MM.1S (cell line): ENCODE results near the gene IGSF11.

Experiments
- DNase-seq: peaks from one replicate; pipeline ENCODE4 v3.0.0-alpha.2; 2015
- H2AFZ ChIP-seq: fragments of 300-600 bp; sonication (generic); 2 replicates; pipeline ENCODE4 v1.6.0; 2016; ENCODE audit warnings: antibody characterized with exemption, low read length
- H3F3A ChIP-seq: fragments of 300-600 bp; sonication (generic); 2 replicates; pipeline ENCODE4 v1.6.1; 2016; ENCODE audit warnings: mild to moderate bottlenecking, antibody characterized with exemption, low read length, moderate library complexity, mixed read lengths; ENCODE audit not compliant: insufficient read depth
- H3K27ac ChIP-seq: fragments of 300-600 bp; sonication (generic); 2 replicates; pipeline ENCODE4 v1.5.1; 2016; ENCODE audit warnings: mild to moderate bottlenecking, low read length
- H3K27me3 ChIP-seq: fragments of 300-600 bp; sonication (generic); replicated peaks from 2 replicates; pipeline ENCODE4 v1.6.0; 2016; ENCODE audit warnings: low read length; ENCODE audit not compliant: insufficient read depth
- H3K36me3 ChIP-seq: fragments of 300-600 bp; sonication (generic); replicated peaks from 2 replicates; pipeline ENCODE4 v1.6.1; 2016; ENCODE audit warnings: mild to moderate bottlenecking, low read length, mixed read lengths; ENCODE audit not compliant: insufficient read depth
- H3K4me1 ChIP-seq: fragments of 300-600 bp; sonication (generic); 2 replicates; pipeline ENCODE4 v1.6.1; 2016; ENCODE audit warnings: low read length, mixed read lengths
- H3K4me2 ChIP-seq: fragments of 300-600 bp; sonication (generic); 2 replicates; pipeline ENCODE4 v1.6.0; 2016; ENCODE audit warnings: low read depth, low read length
- H3K4me3 ChIP-seq: fragments of 300-600 bp; sonication (generic); 2 replicates; pipeline ENCODE4 v1.5.1; 2016; ENCODE audit warnings: low read length, mixed read lengths
- H3K79me2 ChIP-seq: fragments of 300-600 bp; sonication (generic); 2 replicates; pipeline ENCODE4 v1.6.1; 2016; ENCODE audit warnings: mixed run types, low read length, mixed read lengths
- H3K9ac ChIP-seq: fragments of 300-600 bp; sonication (generic); 2 replicates; pipeline ENCODE4 v1.6.1; 2016; ENCODE audit warnings: low read length, mixed read lengths
- H3K9me2 ChIP-seq: fragments of 300-600 bp; sonication (generic); replicated peaks from 2 replicates; pipeline ENCODE4 v1.6.1; 2016; ENCODE audit warnings: mild to moderate bottlenecking, low read length, mixed read lengths; ENCODE audit not compliant: insufficient read depth
- H3K9me3 ChIP-seq: fragments of 300-600 bp; sonication (generic); replicated peaks from 2 replicates; pipeline ENCODE4 v1.6.1; 2016; ENCODE audit warnings: mild to moderate bottlenecking, low read length, mixed read lengths; ENCODE audit not compliant: insufficient read depth
- H4K20me1 ChIP-seq: fragments of 300-600 bp; sonication (generic); 2 replicates; pipeline ENCODE4 v1.6.1; 2016; ENCODE audit warnings: mild to moderate bottlenecking, low read length, moderate library complexity, mixed read lengths; ENCODE audit not compliant: insufficient read depth
- EZH2 ChIP-seq: fragments of 300-600 bp; sonication (generic); optimal IDR thresholded peaks from 2 replicates; pipeline ENCODE3; 2017; ENCODE audit warnings: low read depth, mild to moderate bottlenecking, antibody characterized with exemption, low read length, mixed read lengths
- EZH2phosphoT487 ChIP-seq: fragments of 300-600 bp; sonication (generic); IDR thresholded peaks from 2 replicates; pipeline ENCODE4 v1.6.1; 2018; ENCODE audit warnings: antibody characterized with exemption, low read length
- TF ChIP-seq, protein P1 (sequence below): fragments of 300-600 bp; sonication (generic); IDR thresholded peaks from 2 replicates; pipeline ENCODE4 v1.5.1; 2016; ENCODE audit warnings: antibody characterized with exemption, low read length, mixed read lengths

Gene IGSF11

GRCh38 chr3:119018690-119019463 lies 15.8 kb downstream of the IGSF11 start:
- H3K4me1 ChIP-seq = no peaks in the 10 kb centered on the region
- H3K27ac ChIP-seq = no peak overlapping the region
- H3K4me3 ChIP-seq = no peak overlapping the region
- no peaks in the 10 kb centered on the region for H3K27me3 ChIP-seq
- H2AFZ ChIP-seq = no peak overlapping the region
- no peaks in the 10 kb centered on the region for H3K9me2 ChIP-seq
- no peaks in the 10 kb centered on the region for H3F3A ChIP-seq
- no peak overlapping the region for H3K4me2 ChIP-seq
- no peak overlapping the region for H3K9ac ChIP-seq
- no peaks in the 10 kb centered on the region for H3K9me3 ChIP-seq
- no peak for TF ChIP-seq EZH2
- TF ChIP-seq EZH2phosphoT487 = no peak
- TF ChIP-seq, protein P1, sequence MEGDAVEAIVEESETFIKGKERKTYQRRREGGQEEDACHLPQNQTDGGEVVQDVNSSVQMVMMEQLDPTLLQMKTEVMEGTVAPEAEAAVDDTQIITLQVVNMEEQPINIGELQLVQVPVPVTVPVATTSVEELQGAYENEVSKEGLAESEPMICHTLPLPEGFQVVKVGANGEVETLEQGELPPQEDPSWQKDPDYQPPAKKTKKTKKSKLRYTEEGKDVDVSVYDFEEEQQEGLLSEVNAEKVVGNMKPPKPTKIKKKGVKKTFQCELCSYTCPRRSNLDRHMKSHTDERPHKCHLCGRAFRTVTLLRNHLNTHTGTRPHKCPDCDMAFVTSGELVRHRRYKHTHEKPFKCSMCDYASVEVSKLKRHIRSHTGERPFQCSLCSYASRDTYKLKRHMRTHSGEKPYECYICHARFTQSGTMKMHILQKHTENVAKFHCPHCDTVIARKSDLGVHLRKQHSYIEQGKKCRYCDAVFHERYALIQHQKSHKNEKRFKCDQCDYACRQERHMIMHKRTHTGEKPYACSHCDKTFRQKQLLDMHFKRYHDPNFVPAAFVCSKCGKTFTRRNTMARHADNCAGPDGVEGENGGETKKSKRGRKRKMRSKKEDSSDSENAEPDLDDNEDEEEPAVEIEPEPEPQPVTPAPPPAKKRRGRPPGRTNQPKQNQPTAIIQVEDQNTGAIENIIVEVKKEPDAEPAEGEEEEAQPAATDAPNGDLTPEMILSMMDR = no peak
- DNase-seq = no peak
- no peaks in the 10 kb centered on the region for H4K20me1 ChIP-seq
- no peaks in the 10 kb centered on the region for H3K36me3 ChIP-seq
- H3K79me2 ChIP-seq = no peaks in the 10 kb centered on the region

- H3K9me3 ChIP-seq = no peaks in the 10 kb centered on the region
- H3K36me3 ChIP-seq = no peaks in the 10 kb centered on the region
- TF ChIP-seq EZH2 (no peak), EZH2phosphoT487 (no peak)
- TF ChIP-seq, protein P1 = no peak
- no peaks in the 10 kb centered on the region for H3F3A ChIP-seq
- no peaks in the 10 kb centered on the region for H3K79me2 ChIP-seq
- H3K27me3 ChIP-seq = no peaks in the 10 kb centered on the region
- no peaks in the 10 kb centered on the region for H4K20me1 ChIP-seq
- H3K4me1 ChIP-seq = no peaks in the 10 kb centered on the region
- no peak overlapping the region for H2AFZ ChIP-seq
- H3K27ac ChIP-seq = no peak overlapping the region
- H3K4me2 ChIP-seq = no peak overlapping the region
- H3K4me3 ChIP-seq = no peak overlapping the region
- H3K9ac ChIP-seq = no peak overlapping the region
- no peaks in the 10 kb centered on the region for H3K9me2 ChIP-seq
- DNase-seq = no peak
Observed at GRCh38 chr3:119015942-119016341, 18.7 kb downstream of the IGSF11 start.

- H3K9me3 ChIP-seq = no peaks in the 10 kb centered on the region
- no peaks in the 10 kb centered on the region for H3K27me3 ChIP-seq
- H3K79me2 ChIP-seq = no peaks in the 10 kb centered on the region
- H3K4me2 ChIP-seq = no peak overlapping the region
- no peak for TF ChIP-seq EZH2phosphoT487
- no peak for TF ChIP-seq EZH2
- TF ChIP-seq, protein P1 = no peak
- DNase-seq = no peak
- no peaks in the 10 kb centered on the region for H3F3A ChIP-seq
- H3K4me1 ChIP-seq = no peaks in the 10 kb centered on the region
- no peak overlapping the region for H3K9ac ChIP-seq
- no peaks in the 10 kb centered on the region for H3K9me2 ChIP-seq
- H3K27ac ChIP-seq = no peak overlapping the region
- H4K20me1 ChIP-seq = no peaks in the 10 kb centered on the region
- H3K4me3 ChIP-seq = no peak overlapping the region
- no peak overlapping the region for H2AFZ ChIP-seq
- H3K36me3 ChIP-seq = no peaks in the 10 kb centered on the region
Observed at GRCh38 chr3:119013951-119014350, 20.7 kb downstream of the IGSF11 start.
